AML-193 (cell line): ENCODE measurements around the gene FYB1.
"Not testable (repeated sequence)": the region's sequence is repeated elsewhere in the genome, so short reads cannot be mapped to it uniquely, and the experiment has no call there.

Experiments used
- DNase-seq, 2 experiments: peaks; one replicate each; lab custom pipeline; 2025; lab: John Stamatoyannopoulos, UW

Gene FYB1

DNA sequence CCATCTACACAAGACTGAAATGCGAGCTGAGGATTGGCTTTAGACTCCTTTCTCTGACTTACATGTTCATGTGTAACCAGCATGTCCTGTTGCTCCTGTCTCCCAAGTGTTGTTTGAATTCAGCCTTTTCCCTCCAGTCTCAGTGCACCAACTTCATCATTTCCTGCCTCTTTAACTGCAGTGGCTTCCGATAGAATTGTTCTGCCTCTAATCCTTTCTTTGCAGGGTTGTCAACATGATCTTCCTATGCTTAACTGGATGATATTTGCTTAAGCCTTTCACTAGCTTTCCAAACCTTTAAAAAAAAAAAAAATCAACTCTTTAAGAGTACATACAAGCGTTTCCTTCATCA lies 6.7 kb upstream of the FYB1 start:
- no peak for DNase-seq

DNA sequence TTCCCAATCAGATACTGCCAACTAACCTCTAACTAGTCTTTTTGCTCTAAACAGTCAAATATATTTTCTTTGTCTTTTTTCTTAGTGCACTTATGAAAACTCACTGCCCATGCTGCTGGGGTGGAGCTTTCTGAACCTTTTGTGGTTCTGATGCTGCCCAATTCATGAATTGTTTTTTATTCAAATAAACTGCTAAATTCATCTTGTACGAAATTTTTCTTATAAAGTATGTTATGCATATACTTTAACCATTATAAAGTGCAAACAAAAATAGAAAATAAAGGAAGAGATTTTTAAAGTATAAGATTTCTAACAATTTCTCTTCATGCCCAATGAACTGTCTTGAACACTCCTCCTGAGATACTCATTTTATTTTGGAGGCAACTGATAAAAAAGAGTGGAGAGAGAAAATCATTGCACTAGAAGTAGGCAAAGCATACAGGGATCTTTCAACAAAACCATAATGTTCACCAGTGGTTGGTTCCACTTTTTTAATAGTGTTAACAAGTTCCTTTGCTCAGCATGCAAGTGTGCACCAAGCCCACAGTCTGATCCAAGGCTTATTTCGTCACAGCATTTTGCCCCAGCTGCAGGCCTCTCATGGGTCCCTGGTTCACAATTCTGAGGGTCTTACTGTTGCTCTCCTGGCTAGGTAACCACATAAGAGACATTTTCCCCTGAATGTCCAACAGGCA lies 6.2 kb upstream of the FYB1 start:
- DNase-seq = no peak

DNA sequence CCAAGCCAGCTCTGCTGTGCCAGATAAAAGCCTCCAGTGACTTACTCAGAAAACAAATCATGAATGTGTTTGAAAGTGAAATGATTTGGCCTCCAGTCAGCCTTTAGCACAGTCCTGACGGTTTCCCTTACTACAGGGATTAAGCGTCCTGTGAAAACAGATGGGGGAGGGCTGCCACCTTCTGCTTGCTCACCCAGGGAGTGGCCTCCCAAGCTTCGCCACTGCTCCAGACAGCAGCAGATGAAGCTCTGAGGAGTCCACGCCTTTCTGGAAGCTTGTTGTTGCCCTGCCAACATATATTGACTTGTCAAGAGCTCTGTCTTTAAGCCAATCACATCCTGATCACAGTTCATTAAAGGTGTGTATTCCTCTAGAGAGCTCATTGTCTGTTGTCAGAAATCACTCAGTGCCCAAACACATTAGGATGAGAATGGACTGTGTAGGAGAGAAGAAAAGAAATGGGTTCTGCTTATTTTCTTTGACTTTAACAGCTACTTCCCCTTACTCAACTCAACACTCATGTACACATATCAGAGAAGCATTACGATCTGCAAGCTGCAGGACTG lies 4.9 kb upstream of the FYB1 start:
- DNase-seq = peak; percentile 70 to 73

DNA sequence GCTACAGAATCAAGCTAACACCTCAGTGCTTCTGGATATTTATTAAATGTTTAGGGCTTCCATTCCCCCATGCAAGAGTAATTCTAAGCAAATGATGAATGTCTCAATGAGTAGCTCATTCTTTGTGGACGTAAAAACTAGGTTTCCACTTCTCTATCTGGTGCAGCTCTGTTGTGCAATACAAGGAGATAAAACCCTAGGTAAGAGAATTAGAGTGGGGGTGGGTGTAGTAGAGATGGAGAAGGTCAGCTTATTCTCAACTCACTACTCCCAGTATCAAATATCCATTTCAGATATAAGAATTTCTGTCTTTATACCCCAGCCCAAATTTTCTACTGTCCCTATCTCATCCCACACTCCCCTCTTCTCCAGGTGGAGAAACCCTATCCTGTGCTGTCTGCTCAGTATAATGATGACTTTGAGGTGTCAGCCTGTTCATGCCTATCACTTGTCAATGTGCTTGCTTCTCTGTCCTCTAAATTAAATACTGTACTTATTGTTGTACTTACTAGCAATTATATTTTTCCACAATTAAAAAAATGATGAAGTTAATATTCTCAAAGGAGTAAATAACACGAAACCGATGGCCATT lies 4.3 kb upstream of the FYB1 start:
- peak in 1 of 2 experiments; percentile 6 for DNase-seq

DNA sequence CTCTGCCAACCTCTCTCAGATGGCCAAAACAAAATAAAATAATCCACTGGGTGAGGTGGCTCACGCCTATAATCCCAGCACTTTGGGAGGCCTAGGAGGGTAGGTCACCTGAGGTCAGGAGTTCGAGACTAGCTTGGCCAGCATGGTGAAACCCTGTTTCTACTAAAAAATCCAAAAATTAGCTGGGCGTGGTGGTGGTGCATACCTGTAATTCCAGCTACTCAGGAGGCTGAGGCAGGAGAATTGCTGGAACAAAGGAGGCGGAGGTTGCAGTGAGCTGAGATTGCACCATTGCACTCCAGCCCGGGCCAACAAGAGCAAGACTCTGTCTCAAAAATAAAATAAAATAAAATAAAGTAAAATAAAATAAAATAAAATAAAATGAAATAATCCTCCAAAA lies 2.3 kb upstream of the FYB1 start:
- DNase-seq = not testable (repeated sequence)

DNA sequence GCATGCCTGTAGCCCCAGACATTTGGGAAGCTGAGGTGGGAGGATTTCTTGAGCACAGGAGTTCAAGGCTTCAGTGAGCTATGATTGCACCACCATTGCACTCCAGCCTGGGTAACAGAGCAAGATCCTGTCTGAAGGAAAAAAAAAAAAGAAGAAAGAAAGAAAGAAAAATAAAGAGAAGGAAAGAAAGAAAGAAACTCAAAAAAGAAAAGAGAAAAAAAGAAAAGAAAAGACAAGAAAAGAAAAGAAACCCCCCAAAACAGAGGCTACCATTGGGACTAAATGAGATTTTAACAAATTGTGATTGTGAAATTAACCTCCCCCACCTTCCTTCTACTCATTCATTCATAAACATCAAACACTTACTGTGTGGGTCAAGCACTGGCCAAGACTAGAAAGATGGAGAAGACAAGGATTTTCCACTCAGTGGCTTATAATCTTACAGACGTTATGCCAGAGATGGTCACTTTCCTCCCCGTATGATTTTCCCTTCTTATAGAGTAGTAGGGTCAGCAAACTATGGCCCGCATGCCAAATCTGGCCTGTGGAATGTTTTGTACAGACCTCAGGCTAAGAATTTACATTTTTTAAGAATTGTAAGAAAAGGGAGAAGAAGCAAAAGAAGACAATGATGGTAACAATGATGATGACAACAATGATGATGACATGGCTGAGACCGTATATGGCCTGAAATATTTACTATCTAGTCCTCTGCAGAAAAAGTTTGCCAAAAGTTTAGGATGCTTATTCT lies 1.1 kb upstream of the FYB1 start:
- DNase-seq = no peak

DNA sequence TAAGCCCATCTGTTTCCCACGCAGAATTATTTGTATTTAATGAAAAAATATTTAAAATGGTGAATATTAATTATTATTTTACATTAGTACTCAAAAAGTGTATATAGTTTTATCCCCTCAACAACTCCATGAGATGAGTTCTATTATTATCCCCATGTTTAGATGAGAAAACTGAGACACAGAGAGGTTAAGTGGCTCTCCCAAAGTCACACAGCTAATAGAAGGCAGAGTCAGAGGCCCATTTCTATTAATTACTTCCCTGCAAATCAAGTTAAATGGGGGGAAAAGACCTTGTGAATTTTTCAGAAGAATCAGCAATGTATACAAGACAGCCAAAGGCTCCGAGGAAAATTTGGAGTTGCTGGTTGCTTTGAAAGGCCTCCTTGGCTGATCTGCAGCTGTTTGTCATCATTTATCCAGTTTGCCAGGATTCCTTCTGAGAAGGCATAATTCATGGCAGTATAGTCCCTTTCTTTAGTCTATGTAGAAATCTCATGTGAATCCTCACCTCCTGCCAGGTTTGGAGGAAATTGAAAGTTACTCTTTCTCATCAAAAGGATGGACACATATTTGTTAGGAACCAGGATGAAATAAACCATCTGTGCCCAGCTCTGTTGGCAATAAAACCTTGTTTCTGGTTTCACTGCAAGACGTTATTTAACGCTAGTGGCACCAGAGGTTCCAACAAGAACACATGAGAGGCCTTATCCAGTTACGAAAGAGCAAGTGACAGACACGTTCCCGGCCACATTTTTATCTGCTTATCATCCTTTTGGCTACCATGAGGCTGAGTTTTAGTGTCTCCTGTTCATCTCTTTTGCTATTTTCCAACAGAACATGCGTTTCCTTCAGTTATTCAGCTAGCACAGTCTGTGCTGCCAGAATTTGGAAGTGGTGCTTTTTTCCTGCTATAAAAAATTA lies 621 bp downstream of the FYB1 start:
- DNase-seq = peak; percentile 57 to 66

DNA sequence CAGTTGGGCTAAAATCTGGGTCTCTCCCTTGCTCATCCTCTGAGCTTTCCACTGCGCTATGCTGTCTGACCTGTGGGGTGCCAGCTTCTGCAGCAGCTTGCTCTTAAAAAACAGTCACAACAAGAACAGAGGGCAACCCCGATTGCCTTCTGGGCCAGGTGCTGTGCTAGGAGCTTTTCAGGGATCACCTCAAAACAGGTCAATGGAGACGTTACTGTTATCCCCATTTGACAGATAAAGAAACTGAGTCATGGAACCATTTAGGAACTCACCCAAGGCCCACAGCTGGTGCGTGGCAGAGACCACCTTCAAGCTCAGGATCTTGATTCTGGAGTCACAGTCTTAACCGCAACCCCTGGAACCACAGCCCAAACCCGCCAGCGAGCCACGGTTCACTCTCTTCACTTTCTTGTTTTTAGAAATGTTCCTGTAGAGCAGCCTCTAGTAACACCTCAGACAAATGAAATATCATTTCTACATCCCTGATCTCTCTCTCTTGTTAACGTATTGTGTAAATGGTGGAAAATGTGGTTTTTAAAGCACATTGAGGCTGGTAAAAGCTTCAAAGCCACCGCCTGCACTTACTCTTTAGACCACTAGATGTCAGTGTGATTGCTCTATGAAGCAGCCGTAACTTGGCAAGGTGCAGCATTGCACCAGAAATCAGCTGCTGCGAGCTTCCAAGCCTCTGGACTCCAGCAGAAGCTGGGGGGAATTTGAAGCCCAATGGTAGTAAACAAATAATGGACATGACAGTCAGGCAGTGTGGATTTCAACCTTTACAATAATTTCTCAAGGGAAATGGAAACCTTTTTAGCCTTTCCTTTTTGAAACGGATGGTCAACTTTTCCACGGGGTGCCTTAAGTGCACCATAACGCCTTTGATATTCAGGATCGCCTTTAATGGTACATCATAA lies 1.7 kb downstream of the FYB1 start:
- peak; percentile 83 to 86 for DNase-seq

DNA sequence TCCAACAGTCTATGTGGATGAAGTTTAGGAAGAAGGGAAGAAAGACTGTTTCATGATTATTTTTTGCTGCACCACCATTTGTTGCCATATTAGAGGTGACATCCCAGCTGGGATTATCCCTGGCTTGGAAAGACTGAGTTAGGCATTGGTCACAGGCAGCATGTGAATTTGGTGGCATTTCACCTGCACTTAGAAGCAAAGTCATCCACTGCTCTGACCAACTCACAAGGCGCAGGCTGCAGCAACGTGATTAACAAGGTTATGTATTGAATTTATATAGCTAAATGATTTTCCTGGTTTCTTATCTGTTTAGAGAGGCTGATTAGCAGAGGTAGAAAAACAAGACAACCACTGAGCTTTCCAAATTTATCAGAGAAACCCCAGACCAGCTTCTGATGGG lies 2.7 kb downstream of the FYB1 start:
- DNase-seq = no peak

DNA sequence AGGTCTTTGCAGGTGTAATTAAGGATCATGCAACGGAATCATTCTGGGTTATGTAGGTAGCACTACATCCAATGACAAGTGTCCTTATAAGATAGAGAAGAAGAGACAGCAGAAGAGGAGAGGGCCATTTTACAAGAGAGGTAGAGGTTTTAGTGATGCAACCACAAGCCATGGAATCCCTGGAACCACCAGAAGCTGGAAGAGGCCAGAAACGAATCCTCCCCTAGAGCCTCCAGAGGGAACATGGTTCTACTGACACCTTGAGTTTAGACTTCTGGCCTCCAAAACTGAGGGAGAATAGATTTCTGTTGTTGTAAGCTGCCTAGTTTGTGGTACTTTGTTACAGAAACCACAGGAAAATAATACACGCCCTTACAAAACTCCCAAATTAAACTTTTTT lies 3.5 kb downstream of the FYB1 start:
- DNase-seq = no peak

DNA sequence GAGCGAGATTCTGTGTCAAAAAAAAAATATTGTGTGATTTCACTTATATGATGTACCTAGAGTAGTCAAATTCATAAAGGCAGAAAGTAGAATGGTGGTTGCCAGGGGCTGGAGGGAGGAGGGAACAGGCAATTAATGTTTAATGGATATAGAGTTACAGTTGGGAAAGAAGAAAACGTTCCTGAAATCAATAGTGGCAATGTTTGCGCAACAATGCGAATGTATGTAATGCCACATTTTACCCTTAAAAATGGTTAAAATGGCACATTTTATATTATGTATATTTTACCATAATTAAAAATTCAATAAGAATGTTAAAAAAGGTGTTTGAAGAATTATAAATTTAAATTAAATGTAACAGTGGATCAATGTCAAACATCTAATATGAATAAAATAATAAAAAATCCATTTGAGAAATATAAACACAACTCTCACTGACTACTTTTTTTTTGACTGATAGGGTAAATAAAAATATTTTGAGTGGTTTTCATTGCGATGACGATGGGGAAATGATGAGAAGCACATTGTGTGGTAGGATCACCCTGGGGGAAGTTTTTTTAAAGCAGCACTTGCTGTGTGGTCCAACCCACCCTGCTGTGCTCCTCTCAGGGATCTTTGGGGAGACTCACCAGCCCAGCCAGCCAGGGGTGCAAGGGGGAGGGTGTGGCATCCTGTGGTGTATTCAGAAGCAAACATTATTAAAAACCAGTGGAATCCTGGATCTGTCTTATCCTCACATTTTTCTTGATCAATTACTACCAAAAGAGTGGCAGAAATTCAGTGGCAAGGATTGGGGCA lies 4.3 kb downstream of the FYB1 start:
- no peak for DNase-seq

DNA sequence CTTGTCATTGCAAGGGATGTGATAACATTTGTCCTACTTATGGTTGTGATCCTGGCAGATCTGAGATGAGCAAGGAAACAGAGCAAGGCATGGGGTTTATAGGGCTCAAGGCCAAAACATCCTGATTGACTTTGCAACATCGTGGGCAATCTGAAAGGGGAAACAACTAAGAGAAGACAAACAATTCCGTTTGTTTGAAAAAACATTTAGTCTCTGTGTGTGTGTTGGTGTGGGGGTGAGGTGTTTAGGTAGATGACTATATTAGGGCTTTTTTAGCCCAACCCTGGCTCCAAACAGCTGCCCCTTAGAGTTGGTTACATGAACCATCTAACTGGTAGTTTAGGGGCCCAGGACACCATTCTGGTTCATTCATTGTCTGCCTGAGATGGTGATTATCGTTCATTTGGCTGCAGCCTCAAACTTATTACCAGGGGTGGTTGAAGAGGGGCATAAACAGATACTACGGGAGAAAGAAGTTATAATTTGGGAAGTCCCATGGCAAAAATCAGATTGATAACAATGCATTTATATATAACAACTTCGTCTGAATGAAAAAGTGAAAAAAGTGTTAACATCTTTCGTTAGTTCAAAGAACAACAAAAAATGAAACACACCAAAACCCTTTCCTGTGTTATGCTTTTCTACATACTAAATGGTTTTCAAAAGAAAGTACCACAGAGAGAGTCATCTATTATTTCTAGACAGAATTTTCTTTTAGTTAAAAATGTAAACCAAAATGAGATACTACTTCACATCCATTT lies 5.7 kb downstream of the FYB1 start:
- DNase-seq = no peak

DNA sequence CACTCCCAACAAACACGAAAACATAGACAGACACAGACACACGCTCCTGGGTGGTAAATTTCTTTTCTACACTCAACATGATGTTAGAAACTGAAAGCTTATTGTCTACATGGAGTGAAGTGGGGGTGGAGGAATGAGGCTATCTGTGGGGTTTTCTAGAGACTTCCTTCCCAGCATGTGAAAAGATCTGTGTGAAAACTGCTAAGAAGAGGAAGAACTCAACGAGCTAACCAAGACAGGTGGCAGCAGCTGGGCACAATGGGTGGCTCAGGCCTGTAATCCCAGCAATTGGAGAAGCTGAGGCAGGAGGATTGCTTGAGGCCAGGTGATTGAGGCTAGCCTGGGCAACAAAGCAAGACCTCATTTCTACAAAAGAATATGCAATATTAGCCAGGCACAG lies 7.6 kb downstream of the FYB1 start:
- no peak for DNase-seq

DNA sequence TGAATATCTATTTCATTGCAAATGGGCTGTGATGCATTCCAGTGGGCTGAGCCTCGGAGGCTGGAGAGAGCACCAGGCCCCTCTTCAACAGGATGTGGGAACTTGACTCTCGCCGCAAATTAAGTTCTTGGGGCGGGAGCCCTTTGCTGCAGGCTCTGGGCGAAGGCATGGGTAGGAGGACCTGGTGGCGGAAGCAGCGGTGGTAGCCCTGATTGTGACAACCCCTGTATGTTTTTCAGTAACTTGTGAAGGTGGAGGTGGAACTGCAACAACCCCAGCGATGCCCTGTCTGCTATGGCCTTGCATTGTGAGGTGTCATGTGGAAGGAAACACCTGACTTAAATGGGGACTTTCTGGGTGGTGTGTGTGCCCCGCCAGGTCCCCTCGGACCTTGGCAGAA lies 9.4 kb downstream of the FYB1 start:
- DNase-seq = peak; percentile 46 to 64

DNA sequence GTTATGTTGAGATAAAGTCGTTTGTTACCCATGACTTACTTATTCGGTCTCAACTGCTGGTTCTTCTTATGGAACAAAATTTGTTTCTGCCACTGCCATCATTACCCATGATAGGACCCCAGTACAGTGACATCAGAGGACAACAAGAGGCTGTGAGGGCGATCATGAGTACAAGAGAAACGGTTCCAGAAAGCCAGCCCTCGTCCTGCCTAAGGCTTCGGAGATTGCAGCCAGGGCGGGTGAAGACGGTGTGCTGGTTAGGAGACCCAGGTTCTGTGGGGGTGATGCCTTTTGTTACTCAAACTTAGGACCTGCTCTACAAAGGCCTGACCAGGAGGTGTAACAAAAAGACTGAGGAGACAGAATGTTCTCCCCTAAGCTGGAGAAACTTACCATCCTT lies 10.9 kb downstream of the FYB1 start:
- DNase-seq = no peak

DNA sequence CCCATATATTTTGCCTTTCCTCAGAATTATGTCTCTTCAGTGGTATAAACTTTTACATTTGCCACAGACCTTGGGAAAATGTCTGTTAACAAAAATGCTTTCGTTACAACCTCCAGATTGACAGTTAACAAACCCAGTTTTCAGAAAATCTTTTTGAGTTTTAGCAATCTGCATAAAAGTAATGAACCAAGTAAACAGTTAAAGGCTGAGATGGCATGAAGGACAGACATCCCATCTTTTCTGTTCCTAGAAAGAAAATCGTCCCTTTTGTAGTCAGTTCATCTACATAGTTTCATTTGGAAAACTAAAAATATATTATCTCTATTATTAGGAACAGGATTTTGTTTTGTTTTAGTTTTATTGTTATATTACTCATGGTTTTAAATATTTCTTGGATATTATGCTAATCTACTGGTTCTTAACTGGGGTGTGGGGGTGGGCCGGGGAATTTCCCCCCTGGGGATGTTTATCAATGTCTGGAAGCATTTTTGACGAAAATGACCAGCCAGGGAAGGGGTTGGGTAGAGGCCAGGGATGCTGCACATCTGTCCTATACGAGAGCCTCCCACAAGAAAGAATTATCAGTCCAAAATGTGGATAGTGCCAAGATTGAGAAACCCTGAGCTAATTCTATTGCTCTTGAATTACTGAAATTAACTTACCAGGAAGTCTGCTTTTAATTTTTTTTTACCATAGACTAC lies 11.9 kb downstream of the FYB1 start:
- no peak for DNase-seq

DNA sequence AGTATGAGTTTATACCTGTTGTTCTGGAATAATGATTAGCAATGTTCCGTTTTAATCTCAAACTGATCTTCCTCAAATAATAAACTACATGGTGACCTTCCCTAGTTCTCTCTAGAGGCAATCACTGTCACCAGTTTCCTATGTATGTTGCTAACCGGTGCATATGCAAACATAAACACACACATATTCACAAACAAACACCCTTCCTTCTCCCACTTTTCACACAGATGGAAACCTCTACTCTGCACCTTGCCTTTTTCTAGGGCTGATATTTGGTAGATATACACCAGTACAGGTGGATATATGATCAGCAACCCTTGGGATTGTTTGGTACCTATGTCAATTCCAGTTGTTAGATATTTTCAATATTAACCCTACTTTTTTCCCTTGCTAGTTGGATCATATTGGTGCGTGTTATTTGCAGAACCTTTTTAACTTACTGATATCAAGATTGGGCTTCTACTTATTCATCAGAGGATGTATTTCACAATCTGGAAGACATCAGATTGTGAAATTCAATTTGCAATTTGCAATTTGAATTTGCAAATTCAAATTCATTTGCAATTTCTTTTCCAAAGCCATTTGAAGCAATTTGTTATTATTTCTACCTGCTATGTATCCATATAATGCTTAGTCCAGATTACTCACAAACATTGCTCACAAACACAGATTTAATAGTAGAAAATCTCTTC lies 12.6 kb downstream of the FYB1 start:
- DNase-seq = no peak

DNA sequence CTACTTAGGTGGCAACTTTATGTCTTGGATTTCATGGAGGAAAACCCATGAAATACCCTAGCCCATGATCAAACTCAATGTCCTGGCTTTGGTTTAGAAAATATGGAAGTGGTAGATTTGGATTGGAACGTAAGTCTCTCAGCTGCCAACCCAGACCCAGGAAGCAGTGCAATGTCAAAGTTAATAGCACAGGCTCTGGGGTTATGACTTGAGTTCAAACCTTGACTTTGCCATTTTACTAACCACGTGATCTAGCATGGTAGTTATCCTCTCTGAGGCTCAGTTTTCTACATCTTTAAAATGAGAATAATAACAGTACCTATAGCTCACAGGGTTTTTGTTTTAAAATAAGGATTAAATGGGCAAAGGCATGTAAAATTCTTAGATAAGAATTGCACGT lies 13.8 kb downstream of the FYB1 start:
- DNase-seq = no peak
